H1 (cell line): ENCODE measurements around the gene MKNK2. TPM values are rescaled to one million over a fixed set of nuclear protein-coding genes. Genes with fewer than 3 reads are reported as not detected.

Experiments used
- CTCF ChIA-PET: fragments of 300-600 bp; sonication (Branson Sonifier 250); formaldehyde crosslinking; loops from one replicate; lab custom pipeline; 2021; ENCODE audit not compliant: partially characterized antibody; lab: Charles Lee
- POLR2A ChIA-PET: fragments of 300-600 bp; sonication (Branson Sonifier 250); formaldehyde crosslinking; loops from one replicate; lab custom pipeline; 2021; ENCODE audit warnings: inconsistent platforms; ENCODE audit not compliant: partially characterized antibody; lab: Charles Lee
- DNase-seq, 2 experiments: peaks; one replicate each; pipeline versions ENCODE4 v3.0.0 to v3.0.0-alpha.2; 2010 to 2022; ENCODE audit warnings: low spot score in 2 of 2, low read depth in 1 of 2, mixed read lengths in 1 of 2
- FAIRE-seq: peaks from 2 replicates; lab custom pipeline; 2011; peaks lifted over from hg19 to GRCh38; lab: Jason Lieb, UNC
- H2AFZ ChIP-seq: 2 replicates; pipeline ENCODE4 v1.8.1; 2012; ENCODE audit warnings: low read length, inconsistent platforms
- H2AK5ac ChIP-seq: 2 replicates; pipeline ENCODE4 v1.6.1; 2013; ENCODE audit warnings: low read depth, low read length
- H2BK120ac ChIP-seq: replicated peaks from 2 replicates; pipeline ENCODE3; 2013; ENCODE audit warnings: low read depth, low read length, inconsistent platforms
- H2BK12ac ChIP-seq: 2 replicates; pipeline ENCODE4 v1.6.1; 2013; ENCODE audit warnings: low read depth, low read length
- H2BK15ac ChIP-seq: 2 replicates; pipeline ENCODE4 v1.6.1; 2013; ENCODE audit warnings: low read length
- H2BK20ac ChIP-seq: 2 replicates; pipeline ENCODE4 v1.6.1; 2013; ENCODE audit warnings: low read length
- H2BK5ac ChIP-seq: 2 replicates; pipeline ENCODE4 v1.6.1; 2013; ENCODE audit warnings: low read depth, low read length
- H3K14ac ChIP-seq: 2 replicates; pipeline ENCODE4 v1.6.1; 2013; ENCODE audit warnings: inconsistent platforms; ENCODE audit not compliant: insufficient read length
- H3K18ac ChIP-seq: 2 replicates; pipeline ENCODE4 v1.6.1; 2013; ENCODE audit warnings: low read length; ENCODE audit errors: extremely low read depth
- H3K23ac ChIP-seq: 2 replicates; pipeline ENCODE4 v1.6.1; 2013; ENCODE audit warnings: inconsistent platforms; ENCODE audit not compliant: insufficient read length
- H3K23me2 ChIP-seq: 2 replicates; pipeline ENCODE4 v1.6.1; 2013; ENCODE audit warnings: low read depth, low read length
- H3K27ac ChIP-seq: 2 replicates; pipeline ENCODE4 v1.6.1; 2011; ENCODE audit warnings: low read depth, low read length, inconsistent platforms
- H3K27me3 ChIP-seq, 4 experiments: replicated peaks in 1 of 4; 1 replicate in 1 of 4; 2 replicates in 3 of 4; pipeline versions ENCODE4 v1.6.1 to v1.8.1; 2011 to 2013; ENCODE audit warnings: low read length in 3 of 4, mild to moderate bottlenecking in 3 of 4, inconsistent platforms in 2 of 4, mixed read lengths in 2 of 4, moderate library complexity in 1 of 4; ENCODE audit not compliant: control insufficient read depth in 3 of 4, insufficient read depth in 3 of 4; ENCODE audit errors: extremely low read depth in 1 of 4
- H3K36me3 ChIP-seq, 4 experiments: 2 replicates each; pipeline versions ENCODE4 v1.6.1 to v1.8.1; 2011 to 2013; ENCODE audit warnings: mild to moderate bottlenecking in 4 of 4, low read length in 3 of 4, moderate library complexity in 2 of 4, control low read depth in 1 of 4, inconsistent platforms in 1 of 4; ENCODE audit not compliant: insufficient read depth in 4 of 4, control insufficient read depth in 2 of 4
- H3K4ac ChIP-seq: replicated peaks from 2 replicates; pipeline ENCODE3; 2013; ENCODE audit warnings: low read length, low read depth, mixed read lengths, inconsistent platforms; ENCODE audit not compliant: insufficient read length
- H3K4me1 ChIP-seq, 4 experiments: replicated peaks in 1 of 4; 1 replicate in 1 of 4; 2 replicates in 3 of 4; pipeline versions ENCODE4 v1.6.1 to v1.8.1; 2011 to 2013; ENCODE audit warnings: low read length in 3 of 4, inconsistent platforms in 2 of 4, mixed read lengths in 1 of 4; ENCODE audit not compliant: insufficient read depth in 4 of 4, control insufficient read depth in 3 of 4
- H3K4me2 ChIP-seq, 2 experiments: 2 replicates each; pipeline versions ENCODE4 v1.6.1 to v1.8.1; 2011 to 2013; ENCODE audit warnings: low read depth in 2 of 2, low read length in 2 of 2, control low read depth in 1 of 2, inconsistent platforms in 1 of 2, mild to moderate bottlenecking in 1 of 2; ENCODE audit not compliant: insufficient read depth in 1 of 2
- H3K4me3 ChIP-seq, 4 experiments: fragments of 200-600, 300-600 bp in 1 of 4; sonication (generic), shearing (Covaris generic), sonication (Bioruptor Twin) in 1 of 4; 2 replicates each; pipeline versions ENCODE4 v1.5.1 to v1.8.1; 2011 to 2016; ENCODE audit warnings: low read length in 4 of 4, low read depth in 3 of 4, control low read depth in 2 of 4, inconsistent platforms in 2 of 4, mild to moderate bottlenecking in 2 of 4, mixed read lengths in 1 of 4, moderate library complexity in 1 of 4; ENCODE audit not compliant: insufficient read depth in 2 of 4; ENCODE audit errors: extremely low read depth in 1 of 4
- H3K56ac ChIP-seq: replicated peaks from 2 replicates; pipeline ENCODE3; 2013; ENCODE audit warnings: low read depth, mild to moderate bottlenecking, mixed read lengths, low read length, inconsistent platforms; ENCODE audit not compliant: insufficient read length
- H3K79me1 ChIP-seq: 2 replicates; pipeline ENCODE4 v1.6.1; 2013; ENCODE audit warnings: low read depth, low read length, control low read depth
- H3K79me2 ChIP-seq, 2 experiments: 2 replicates each; pipeline versions ENCODE4 v1.6.1 to v1.8.1; 2012 to 2013; ENCODE audit warnings: low read length in 2 of 2, mild to moderate bottlenecking in 2 of 2, inconsistent platforms in 1 of 2; ENCODE audit not compliant: insufficient read depth in 2 of 2, control insufficient read depth in 1 of 2
- H3K9ac ChIP-seq, 4 experiments: replicated peaks in 1 of 4; 1 replicate in 1 of 4; 2 replicates in 3 of 4; pipeline versions ENCODE4 v1.6.1 to v1.8.1; 2011 to 2013; ENCODE audit warnings: low read depth in 3 of 4, low read length in 3 of 4, control low read depth in 2 of 4, mild to moderate bottlenecking in 2 of 4, moderate library complexity in 2 of 4, inconsistent platforms in 1 of 4; ENCODE audit errors: extremely low read depth in 1 of 4
- H3K9me3 ChIP-seq, 2 experiments: 2 replicates each; pipeline versions ENCODE4 v1.6.1 to v1.8.1; 2012 to 2013; ENCODE audit warnings: mild to moderate bottlenecking in 2 of 2, moderate library complexity in 2 of 2, control low read depth in 1 of 2, inconsistent platforms in 1 of 2, low read depth in 1 of 2, low read length in 1 of 2, mixed read lengths in 1 of 2; ENCODE audit not compliant: insufficient read depth in 2 of 2
- H4K20me1 ChIP-seq, 2 experiments: replicated peaks in 1 of 2; 2 replicates each; pipeline versions ENCODE3 to v1.8.1; 2011 to 2013; ENCODE audit warnings: inconsistent platforms in 2 of 2, low read length in 2 of 2, mild to moderate bottlenecking in 1 of 2; ENCODE audit not compliant: insufficient read depth in 2 of 2, control insufficient read depth in 1 of 2
- H4K5ac ChIP-seq: 2 replicates; pipeline ENCODE4 v1.6.1; 2013; ENCODE audit warnings: low read length, low read depth, mixed read lengths, inconsistent platforms; ENCODE audit not compliant: insufficient read length
- H4K8ac ChIP-seq: 2 replicates; pipeline ENCODE4 v1.8.0; 2013; ENCODE audit warnings: mild to moderate bottlenecking, moderate library complexity, low read length, inconsistent platforms; ENCODE audit not compliant: insufficient read depth; ENCODE audit errors: extremely low read depth
- H4K91ac ChIP-seq: replicated peaks from 2 replicates; pipeline ENCODE3; 2013; ENCODE audit warnings: low read length, mixed read lengths, inconsistent platforms; ENCODE audit not compliant: insufficient read length
- POLR2AphosphoS5 ChIP-seq: IDR thresholded peaks from 2 replicates; pipeline ENCODE4 v1.6.1; 2011; ENCODE audit warnings: low read depth, low read length
- WGBS, 2 experiments: shearing (Covaris generic) in 1 of 2; methylation state at CpG; one replicate each; pipeline versions ENCODE4 v1.1.6 to v1.1.7; 2013 to 2015; ENCODE audit warnings: low lambda C conversion rate in 2 of 2, mixed read lengths in 2 of 2, inconsistent platforms in 1 of 2, low coverage in 1 of 2, missing lambda C conversion rate in 1 of 2; ENCODE audit not compliant: insufficient replicate concordance in 2 of 2, insufficient coverage in 1 of 2, insufficient read length in 1 of 2; ENCODE audit errors: extremely low coverage in 1 of 2, missing lambda C conversion rate in 1 of 2; 5-methylcytosine and 5-hydroxymethylcytosine counted together
- polyA plus RNA-seq, 7 experiments: library from polyadenylated mRNA; depleted of rRNA in 3 of 7; stranded (reverse) in 5 of 7; unstranded in 2 of 7; fragments of >200 nt in 5 of 7; fragments of 200-250 nt in 2 of 7; gene quantifications; 1 replicate in 5 of 7; 2 replicates in 1 of 7; 4 replicates in 1 of 7; pipeline versions ENCODE4 v1.2.1 to v1.2.3, GENCODE V29; 2011 to 2013; ENCODE audit warnings: missing spikeins in 2 of 7, mixed read lengths in 2 of 7
- total RNA-seq: library from RNA; stranded (reverse); fragmentation: NEBNext Ultra II Directional; extraction: Animal tissue kit (Norgen Biotek cat#: 25700); gene quantifications from 2 replicates; pipeline ENCODE4 v1.2.1, GENCODE V29; 2021
- TF ChIP-seq, protein P1 (sequence below): IDR thresholded peaks from 2 replicates; pipeline ENCODE4 v1.6.1; 2011; ENCODE audit warnings: low read depth, mild to moderate bottlenecking, low read length; ENCODE audit not compliant: insufficient read depth

The MKNK2 gene
- total and polyA plus RNA-seq, 2 of the 8 experiments (the other 6 are each of a cell fraction or from before 2014, with no cell fraction given), result 163 to 166 TPM

DNA sequence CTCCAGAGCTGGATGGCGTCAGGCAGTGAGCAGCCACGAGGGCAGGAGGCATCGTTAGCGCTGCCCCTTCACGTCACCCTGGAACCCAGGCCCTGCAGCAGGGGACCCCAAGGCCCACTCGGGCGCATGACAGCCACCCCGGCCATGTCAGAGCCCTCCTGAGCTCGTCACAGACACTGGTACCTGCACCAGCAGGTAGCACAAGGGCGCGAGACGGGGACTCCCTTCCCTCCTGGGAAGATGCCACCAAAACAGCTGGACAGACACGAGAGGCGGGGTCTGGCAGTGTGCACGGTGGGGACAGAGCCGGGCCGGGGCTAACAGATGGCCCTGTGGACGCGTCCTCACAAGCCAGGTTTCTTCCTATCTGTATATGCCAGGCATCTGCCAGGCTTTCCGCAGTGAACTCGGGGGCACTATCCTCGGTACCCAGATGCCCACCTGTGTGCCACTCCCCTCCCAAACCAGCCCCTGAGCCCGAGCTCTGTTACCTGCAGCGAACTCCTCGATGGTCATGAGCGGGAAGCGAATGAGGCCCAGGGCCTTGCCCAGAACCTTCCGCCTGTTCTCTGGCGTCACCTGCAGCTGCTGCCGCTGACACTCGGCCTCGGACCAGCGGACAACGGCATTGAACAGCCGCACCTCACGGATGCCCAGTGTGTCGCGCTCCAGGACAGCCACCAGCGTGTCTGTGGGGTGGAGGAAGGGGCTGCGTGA lies 61.4 kb downstream of the MKNK2 start:
- H2BK120ac ChIP-seq, result no peak overlapping the region
- peaks cover 16 to 42% (median 35%) of the 10 kb centered on the region in 4 experiments for H3K36me3 ChIP-seq
- peaks cover 5 to 26% of the 10 kb centered on the region in 2 experiments for H4K20me1 ChIP-seq
- no peak overlapping the region for H3K23ac ChIP-seq
- no peak overlapping the region for H4K5ac ChIP-seq
- no peaks in the 10 kb centered on the region for H3K79me1 ChIP-seq
- H3K18ac ChIP-seq, result no peak overlapping the region
- no peak overlapping the region for H2BK15ac ChIP-seq
- H2BK12ac ChIP-seq, result no peak overlapping the region
- H3K27me3 ChIP-seq, result no peaks in the 10 kb centered on the region
- no peak overlapping the region for H3K4ac ChIP-seq
- no peak overlapping the region for H2BK5ac ChIP-seq
- no peak overlapping the region for H3K14ac ChIP-seq
- H3K56ac ChIP-seq, result no peak overlapping the region
- FAIRE-seq (no peak), DNase-seq (no peak)
- H2BK20ac ChIP-seq, result no peak overlapping the region
- no peaks in the 10 kb centered on the region for H3K9me3 ChIP-seq
- no peak overlapping the region for H3K4me3 ChIP-seq
- CTCF ChIA-PET, result interaction anchor here (0.6 to 2.3 kb wide), 14 partner anchors 13 to 210 kb away, joined by 3 to 12 read pairs (median 3); no protein-coding TSS in a partner anchor
- POLR2A ChIA-PET, result interaction anchor here (0.9 to 1.8 kb wide), 9 partner anchors 7 to 93 kb away, joined by 3 to 5 read pairs (median 4); no protein-coding TSS in a partner anchor
- H2AK5ac ChIP-seq, result no peak overlapping the region
- 0 out of 2 replicates have a peak overlapping the region, but pooled peaks have one; percentile 41 for H4K8ac ChIP-seq
- H3K9ac ChIP-seq, result no peak overlapping the region
- no peak overlapping the region for H4K91ac ChIP-seq
- 0 out of 2 replicates have a peak, but pooled peaks have one; percentile 5 for TF ChIP-seq POLR2AphosphoS5
- TF ChIP-seq, protein P1, sequence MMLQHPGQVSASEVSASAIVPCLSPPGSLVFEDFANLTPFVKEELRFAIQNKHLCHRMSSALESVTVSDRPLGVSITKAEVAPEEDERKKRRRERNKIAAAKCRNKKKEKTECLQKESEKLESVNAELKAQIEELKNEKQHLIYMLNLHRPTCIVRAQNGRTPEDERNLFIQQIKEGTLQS, result no peak
- H3K4me1 ChIP-seq, result no peaks in the 10 kb centered on the region
- H3K23me2 ChIP-seq, result no peaks in the 10 kb centered on the region
- 92% methylated on average over 39 of the region's 40 CpGs; no CpG with 5 or more reads in 1 of the 2 experiments for WGBS, 2 experiments
- no peak overlapping the region for H3K27ac ChIP-seq
- H3K4me2 ChIP-seq, result no peak overlapping the region
- H2AFZ ChIP-seq, result no peak overlapping the region
- no peaks in the 10 kb centered on the region for H3K79me2 ChIP-seq
